ENCODE results near the gene GTPBP4. TPM values are rescaled to one million over a fixed set of nuclear protein-coding genes. Genes with fewer than 3 reads are reported as not detected.

The GTPBP4 gene
- total and polyA plus RNA-seq, 2 of the 8 experiments (the other 6 are each of a cell fraction or from before 2014, with no cell fraction given), result 16.9 to 98.1 TPM

DNA sequence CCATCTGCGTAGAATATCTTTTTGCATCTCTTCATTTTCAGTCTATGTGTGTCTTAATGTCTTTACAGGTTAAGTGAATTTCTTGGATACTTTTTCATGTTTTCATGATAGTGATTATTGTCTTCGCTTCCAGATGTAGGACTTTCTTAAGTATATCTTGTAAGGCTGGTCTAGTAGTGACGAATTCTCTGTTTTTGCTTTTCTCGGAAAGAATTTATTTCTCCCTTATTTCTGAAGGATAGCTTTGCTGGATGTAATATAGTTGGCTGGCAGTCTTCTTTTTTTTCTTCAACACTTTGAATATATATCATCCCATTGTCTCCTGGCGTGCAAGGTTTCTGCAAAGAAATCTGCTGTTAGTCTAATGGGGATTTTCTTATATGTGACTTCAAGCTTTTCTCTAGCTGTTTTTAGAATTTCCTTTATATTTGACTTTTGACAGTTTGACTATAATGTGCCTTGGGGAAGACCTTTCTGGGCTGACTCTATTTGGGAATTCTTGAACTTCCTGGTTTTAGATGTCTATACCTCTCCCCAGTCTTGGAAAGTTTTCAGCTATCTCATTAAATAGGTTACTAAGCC lies 14.3 kb downstream of the GTPBP4 start:
- H3K23ac ChIP-seq (ENCODE audit: insufficient read length), result no peak overlapping the region
- H3K27ac ChIP-seq (ENCODE audit: low read depth, low read length), result no peak overlapping the region
- H2AFZ ChIP-seq (ENCODE audit: low read length), result no peak overlapping the region
- H3K23me2 ChIP-seq (ENCODE audit: low read depth, low read length), result no peaks in the 10 kb centered on the region
- H4K91ac ChIP-seq (replicated peaks; ENCODE audit: insufficient read length, low read length), result no peak overlapping the region
- no peak overlapping the region for H3K9ac ChIP-seq (replicated peaks in 1 of 4; ENCODE audit: extremely low read depth in 1 of 4, low read depth in 3 of 4, low read length in 3 of 4)
- no peak overlapping the region for H2BK120ac ChIP-seq (replicated peaks; ENCODE audit: low read depth, low read length)
- H3K79me2 ChIP-seq (ENCODE audit: control insufficient read depth in 1 of 2, insufficient read depth in 2 of 2, low read length in 2 of 2), result peaks cover 0 to 51% of the 10 kb centered on the region in 2 experiments; a peak in 3 of 4 replicates
- H2BK20ac ChIP-seq (ENCODE audit: low read length), result no peak overlapping the region
- no peak overlapping the region for H3K14ac ChIP-seq (ENCODE audit: insufficient read length)
- no peak overlapping the region for H2BK15ac ChIP-seq (ENCODE audit: low read length)
- H3K4ac ChIP-seq (replicated peaks; ENCODE audit: insufficient read length, low read depth, low read length), result no peak overlapping the region
- no peak overlapping the region for H2BK5ac ChIP-seq (ENCODE audit: low read depth, low read length)
- H3K36me3 ChIP-seq (ENCODE audit: control insufficient read depth in 2 of 4, insufficient read depth in 4 of 4, low read length in 3 of 4), result peaks cover 45 to 96% (median 77%) of the 10 kb centered on the region in 4 experiments
- no peaks in the 10 kb centered on the region for H3K4me1 ChIP-seq (replicated peaks in 1 of 4; ENCODE audit: control insufficient read depth in 3 of 4, insufficient read depth in 4 of 4, low read length in 3 of 4)
- no peak for TF ChIP-seq SRF (IDR thresholded peaks at IDR 0.05; ENCODE audit: low read depth, low read length)
- TF ChIP-seq KDM5A (IDR thresholded peaks at IDR 0.05; ENCODE audit: low read length), result no peak
- TF ChIP-seq MAFK (IDR thresholded peaks at IDR 0.05; ENCODE audit: low read depth, low read length), result no peak
- no peak for TF ChIP-seq BCL11A (IDR thresholded peaks at IDR 0.05; ENCODE audit: low read depth in 2 of 2, low read length in 2 of 2)
- TF ChIP-seq SP4 (IDR thresholded peaks at IDR 0.05; ENCODE audit: low read length), result no peak
- TF ChIP-seq TEAD4 (IDR thresholded peaks at IDR 0.05; ENCODE audit: low read depth, low read length), result no peak
- no peak for TF ChIP-seq CHD1 (IDR thresholded peaks at IDR 0.05; ENCODE audit: low read depth, low read length)
- peaks cover 10 to 22% of the 10 kb centered on the region in 2 experiments for H4K20me1 ChIP-seq (replicated peaks in 1 of 2; ENCODE audit: control insufficient read depth in 1 of 2, insufficient read depth in 2 of 2, low read length in 2 of 2)
- peaks cover 6% of the 10 kb centered on the region for H3K79me1 ChIP-seq (ENCODE audit: low read depth, low read length)
- DNase-seq (ENCODE audit: low read depth in 1 of 2, low spot score in 2 of 2) (no peak), FAIRE-seq (no peak)
- no peak overlapping the region for H3K18ac ChIP-seq (ENCODE audit: extremely low read depth, low read length)
- no peaks in the 10 kb centered on the region for H3K27me3 ChIP-seq (replicated peaks in 1 of 4; ENCODE audit: control insufficient read depth in 3 of 4, extremely low read depth in 1 of 4, insufficient read depth in 3 of 4, low read length in 3 of 4)
- H2BK12ac ChIP-seq (ENCODE audit: low read depth, low read length), result no peak overlapping the region
- H3K4me2 ChIP-seq (ENCODE audit: insufficient read depth in 1 of 2, low read depth in 2 of 2, low read length in 2 of 2), result no peak overlapping the region
- 93% methylated on average over 5 of the region's 5 CpGs; no CpG with 5 or more reads in 1 of the 2 experiments for WGBS, 2 experiments (ENCODE audit: extremely low coverage in 1 of 2, insufficient coverage in 1 of 2, insufficient read length in 1 of 2, insufficient replicate concordance in 2 of 2, low coverage in 1 of 2, low lambda C conversion rate in 2 of 2, missing lambda C conversion rate in 1 of 2)
- ChIA-PET CTCF (ENCODE audit: partially characterized antibody) (interaction anchor here (1.2 kb wide), 1 partner anchor 10 kb away, joined by 3 read pairs; no protein-coding TSS in a partner anchor), POLR2A (ENCODE audit: partially characterized antibody) (interaction anchor here (0.6 to 3.3 kb wide), 8 partner anchors 10 to 73 kb away, joined by 3 to 22 read pairs (median 4); partner anchors contain the start of genes GTPBP4 and IDI1)
- H3K56ac ChIP-seq (replicated peaks; ENCODE audit: insufficient read length, low read depth, low read length), result no peak overlapping the region
- no peak overlapping the region for H2AK5ac ChIP-seq (ENCODE audit: low read depth, low read length)
- no peak overlapping the region for H4K5ac ChIP-seq (ENCODE audit: insufficient read length, low read depth, low read length)
- no peaks in the 10 kb centered on the region; a peak in 1 of 4 replicates for H3K9me3 ChIP-seq (ENCODE audit: insufficient read depth in 2 of 2, low read depth in 1 of 2, low read length in 1 of 2)
- H3K4me3 ChIP-seq (ENCODE audit: extremely low read depth in 1 of 4, insufficient read depth in 2 of 4, low read depth in 3 of 4, low read length in 4 of 4), result no peak overlapping the region
- no peak overlapping the region for H4K8ac ChIP-seq (ENCODE audit: extremely low read depth, insufficient read depth, low read length)

Measured in H1 (cell line).